A673 (cell line): ENCODE data around the gene TNFRSF11A. TPM values are rescaled to one million over a fixed set of nuclear protein-coding genes. Genes with fewer than 3 reads are reported as not detected.

Experiments used
- BruUV-seq: library from RNA; stranded (reverse); fragments of 400-500 nt; replicated peaks from 2 replicates; lab custom pipeline; 2021; lab: Mats Ljungman, UMichigan
- CTCF ChIA-PET: fragments of 300-600 bp; sonication (Branson Sonifier 250); formaldehyde crosslinking; loops from one replicate; lab custom pipeline; 2022; ENCODE audit warnings: antibody characterized with exemption; lab: Charles Lee
- POLR2A ChIA-PET: fragments of 300-600 bp; sonication (Branson Sonifier 250); formaldehyde crosslinking; loops from one replicate; lab custom pipeline; 2022; ENCODE audit warnings: antibody characterized with exemption; ENCODE audit not compliant: low non-redundant PET; lab: Charles Lee
- DNase-seq: peaks from one replicate; pipeline ENCODE4 v3.0.0-alpha.2; 2015; ENCODE audit warnings: low spot score
- H3K27ac ChIP-seq: fragments of 200-600 bp; sonication (generic); 2 replicates; pipeline ENCODE4 v1.5.1; 2016; ENCODE audit warnings: mixed run types, low read depth, mild to moderate bottlenecking, mixed read lengths, antibody characterized with exemption, low read length; ENCODE audit not compliant: poor library complexity, severe bottlenecking
- H3K27me3 ChIP-seq: fragments of 200-600 bp; sonication (generic); replicated peaks from 2 replicates; pipeline ENCODE4 v1.6.1; 2017; ENCODE audit warnings: mixed run types, low read depth, mild to moderate bottlenecking, mixed read lengths, antibody characterized with exemption, low read length; ENCODE audit not compliant: insufficient read depth, poor library complexity
- H3K36me3 ChIP-seq: fragments of 200-600 bp; sonication (generic); 2 replicates; pipeline ENCODE4 v1.6.1; 2016; ENCODE audit warnings: mixed run types, mild to moderate bottlenecking, mixed read lengths, antibody characterized with exemption, low read length; ENCODE audit not compliant: insufficient read depth, poor library complexity, severe bottlenecking
- H3K4me1 ChIP-seq: fragments of 200-600 bp; sonication (generic); 2 replicates; pipeline ENCODE4 v1.6.1; 2017; ENCODE audit warnings: mixed run types, mild to moderate bottlenecking, mixed read lengths, antibody characterized with exemption, low read length; ENCODE audit not compliant: insufficient read depth, poor library complexity, severe bottlenecking
- H3K4me3 ChIP-seq: fragments of 200-600 bp; sonication (generic); 2 replicates; pipeline ENCODE4 v1.5.1; 2016; ENCODE audit warnings: low read depth, mixed run types, mild to moderate bottlenecking, mixed read lengths, low read length; ENCODE audit not compliant: poor library complexity, severe bottlenecking
- H3K9me3 ChIP-seq: fragments of 200-600 bp; sonication (generic); 2 replicates; pipeline ENCODE4 v1.6.1; 2016; ENCODE audit warnings: mixed run types, low read depth, mild to moderate bottlenecking, mixed read lengths, antibody characterized with exemption, low read length; ENCODE audit not compliant: poor library complexity, severe bottlenecking
- EZH2 ChIP-seq: fragments of 200-600 bp; sonication (generic); IDR thresholded peaks from 2 replicates; pipeline ENCODE4 v1.6.1; 2017; ENCODE audit warnings: borderline replicate concordance, low read depth, mild to moderate bottlenecking, mixed read lengths, antibody characterized with exemption, low read length; ENCODE audit not compliant: poor library complexity, severe bottlenecking
- intact Hi-C: fragments of 100-400 bp; cut with micrococcal nuclease; formaldehyde crosslinking; loops from one replicate; pipeline ENCODE4 v1.10.0; 2022; ENCODE audit not compliant: unreplicated experiment
- total RNA-seq: library from RNA; stranded (reverse); gene quantifications from 2 replicates; pipeline ENCODE4 v1.2.3, GENCODE V29; 2021
- TF ChIP-seq, protein P1 (sequence below): fragments of 300-800, 200-600 bp; sonication (generic); conservative IDR thresholded peaks from 2 replicates; pipeline ENCODE4 v1.5.1; 2017; ENCODE audit warnings: low read depth, mild to moderate bottlenecking, antibody characterized with exemption, low read length, moderate library complexity, mixed read lengths

The TNFRSF11A gene
- total RNA-seq, 1 experiment from 2014 or later: 0.37 TPM

DNA sequence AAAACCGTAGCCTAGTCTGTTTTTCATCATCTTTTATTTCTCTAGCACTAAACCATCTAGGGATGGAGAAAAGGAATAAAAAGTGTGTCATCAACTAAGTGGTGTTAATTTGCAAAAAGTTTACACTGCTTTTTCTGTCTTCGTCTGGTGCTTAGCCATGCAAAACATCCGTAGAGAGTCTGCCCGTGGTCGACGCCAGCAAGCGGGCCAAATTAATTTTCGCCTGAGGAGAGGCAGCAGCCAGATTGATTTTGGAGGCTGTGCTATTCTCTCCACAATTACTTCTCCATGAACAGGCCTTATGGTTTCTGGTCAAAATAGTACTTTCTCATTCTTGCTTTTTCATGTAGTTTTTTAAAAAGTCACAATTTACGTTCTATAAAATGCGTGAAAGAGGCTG is 46.3 kb downstream of the TNFRSF11A start:
- Histone ChIP-seq H3K27me3 (no peaks in the 10 kb centered on the region), H3K27ac (no peak overlapping the region), H3K9me3 (no peaks in the 10 kb centered on the region), H3K4me3 (no peak overlapping the region), H3K36me3 (no peaks in the 10 kb centered on the region), H3K4me1 (no peaks in the 10 kb centered on the region)
- ChIA-PET POLR2A (no interaction called here), CTCF (no interaction called here)
- DNase-seq: no peak
- no peak for TF ChIP-seq EZH2
- TF ChIP-seq, protein P1, sequence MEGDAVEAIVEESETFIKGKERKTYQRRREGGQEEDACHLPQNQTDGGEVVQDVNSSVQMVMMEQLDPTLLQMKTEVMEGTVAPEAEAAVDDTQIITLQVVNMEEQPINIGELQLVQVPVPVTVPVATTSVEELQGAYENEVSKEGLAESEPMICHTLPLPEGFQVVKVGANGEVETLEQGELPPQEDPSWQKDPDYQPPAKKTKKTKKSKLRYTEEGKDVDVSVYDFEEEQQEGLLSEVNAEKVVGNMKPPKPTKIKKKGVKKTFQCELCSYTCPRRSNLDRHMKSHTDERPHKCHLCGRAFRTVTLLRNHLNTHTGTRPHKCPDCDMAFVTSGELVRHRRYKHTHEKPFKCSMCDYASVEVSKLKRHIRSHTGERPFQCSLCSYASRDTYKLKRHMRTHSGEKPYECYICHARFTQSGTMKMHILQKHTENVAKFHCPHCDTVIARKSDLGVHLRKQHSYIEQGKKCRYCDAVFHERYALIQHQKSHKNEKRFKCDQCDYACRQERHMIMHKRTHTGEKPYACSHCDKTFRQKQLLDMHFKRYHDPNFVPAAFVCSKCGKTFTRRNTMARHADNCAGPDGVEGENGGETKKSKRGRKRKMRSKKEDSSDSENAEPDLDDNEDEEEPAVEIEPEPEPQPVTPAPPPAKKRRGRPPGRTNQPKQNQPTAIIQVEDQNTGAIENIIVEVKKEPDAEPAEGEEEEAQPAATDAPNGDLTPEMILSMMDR: no peak
- BruUV-seq: no TSS peak
- intact Hi-C loops: no loop called here

DNA sequence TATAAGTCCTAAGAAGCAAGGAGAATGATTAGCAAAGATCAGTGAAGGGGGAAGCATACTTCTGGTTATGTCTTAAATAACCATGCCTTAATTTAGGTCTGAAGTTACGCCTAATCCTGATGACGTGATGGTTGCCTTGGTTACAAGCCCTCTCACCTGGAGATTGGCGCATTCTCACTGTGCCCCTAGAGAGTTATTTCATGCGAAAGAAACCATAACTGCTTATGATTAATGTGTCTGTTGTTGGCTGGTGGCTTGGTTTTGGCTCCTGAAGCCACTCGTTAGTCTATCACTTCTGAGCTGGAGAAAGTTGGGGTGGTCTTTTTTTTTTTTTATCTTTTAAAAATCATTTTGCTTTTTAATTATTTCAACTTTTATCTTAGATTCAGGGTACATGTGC is 47.0 kb downstream of the TNFRSF11A start:
- Histone ChIP-seq H3K36me3 (no peaks in the 10 kb centered on the region), H3K9me3 (no peaks in the 10 kb centered on the region), H3K27me3 (no peaks in the 10 kb centered on the region), H3K4me3 (no peak overlapping the region), H3K27ac (no peak overlapping the region), H3K4me1 (no peaks in the 10 kb centered on the region)
- TF ChIP-seq EZH2: no peak
- TF ChIP-seq, protein P1: no peak
- ChIA-PET CTCF (interaction anchor here (0.7 kb wide), 1 partner anchor 186 kb away, joined by 3 read pairs; no protein-coding TSS in a partner anchor), POLR2A (no interaction called here)
- intact Hi-C loops: no loop called here
- BruUV-seq: no TSS peak
- DNase-seq: no peak

DNA sequence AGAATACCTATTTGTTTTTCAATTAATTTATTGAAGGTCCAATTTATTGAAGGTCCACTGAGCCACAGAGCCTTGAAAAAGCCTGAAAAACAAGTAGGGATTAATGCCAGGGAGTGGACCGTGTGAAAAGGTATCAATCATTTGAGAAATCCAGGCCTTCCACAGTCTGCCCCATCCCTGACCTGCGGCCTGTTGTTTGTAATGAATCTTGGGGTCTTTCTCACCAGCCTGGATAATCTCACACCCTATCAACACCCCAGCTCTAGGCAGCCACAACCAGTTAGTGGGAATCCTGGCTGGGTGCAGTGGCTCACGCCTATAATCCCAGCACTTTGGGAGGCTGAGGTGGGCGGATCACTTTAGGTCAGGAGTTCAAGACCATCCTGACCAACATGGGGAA is 47.8 kb downstream of the TNFRSF11A start:
- no peak for DNase-seq
- no TSS peak for BruUV-seq
- intact Hi-C loops: no loop called here
- H3K4me1 ChIP-seq: no peaks in the 10 kb centered on the region
- TF ChIP-seq EZH2: no peak
- TF ChIP-seq, protein P1: no peak
- ChIA-PET CTCF (no interaction called here), POLR2A (interaction anchor here (0.6 kb wide), 1 partner anchor 15 kb away, joined by 3 read pairs; no protein-coding TSS in a partner anchor)
- H3K9me3 ChIP-seq: no peaks in the 10 kb centered on the region
- H3K27ac ChIP-seq: no peak overlapping the region
- H3K27me3 ChIP-seq: no peaks in the 10 kb centered on the region
- H3K4me3 ChIP-seq: no peak overlapping the region
- no peaks in the 10 kb centered on the region for H3K36me3 ChIP-seq
